HepG2 (cell line): ENCODE measurements around the gene CDC123. TPM values are rescaled to one million over a fixed set of nuclear protein-coding genes. Genes with fewer than 3 reads are reported as not detected.

Experiments
- CENPT ChIP-seq: sonication (generic); formaldehyde crosslinking; IDR thresholded peaks from 2 replicates; pipeline ENCODE4 v1.8.0; 2022; ENCODE audit warnings: low read depth, mild to moderate bottlenecking, moderate library complexity, missing genetic modification reagents
- CREB1 ChIP-seq, 2 experiments: fragments of 450-650 bp in 1 of 2; IDR thresholded peaks; 2 replicates each; pipeline ENCODE4 v1.6.1; 2016 to 2017; ENCODE audit warnings: control low read depth in 1 of 2, mild to moderate bottlenecking in 1 of 2, missing compliant biosample characterization in 1 of 2, missing genetic modification characterization in 1 of 2
- FOXK1 ChIP-seq: sonication (generic); formaldehyde crosslinking; IDR thresholded peaks from 2 replicates; pipeline ENCODE4 v1.4.0; 2020; ENCODE audit warnings: low read depth, missing genetic modification reagents, borderline replicate concordance
- SAP130 ChIP-seq: IDR thresholded peaks from 2 replicates; pipeline ENCODE4 v1.6.1; 2016; ENCODE audit warnings: low read depth
- SPEN ChIP-seq: sonication (generic); formaldehyde crosslinking; IDR thresholded peaks from 2 replicates; pipeline ENCODE4 v1.5.1; 2020; ENCODE audit warnings: low read depth, mild to moderate bottlenecking, missing genetic modification reagents
- THAP11 ChIP-seq: IDR thresholded peaks from 2 replicates; pipeline ENCODE4 v1.6.1; 2016; ENCODE audit warnings: missing biosample characterization, missing genetic modification reagents
- ZBTB14 ChIP-seq: sonication (generic); formaldehyde crosslinking; IDR thresholded peaks from 2 replicates; pipeline ENCODE4 v1.4.0; 2020; ENCODE audit warnings: missing genetic modification reagents
- ZBTB40 ChIP-seq, 2 experiments: fragments of 450-650 bp in 1 of 2; sonication (generic) in 1 of 2; formaldehyde crosslinking in 1 of 2; IDR thresholded peaks; 2 replicates each; pipeline versions ENCODE4 v1.6.1 to v1.8.0; 2016 to 2022; ENCODE audit warnings: antibody characterized with exemption in 1 of 2, mild to moderate bottlenecking in 1 of 2, missing genetic modification reagents in 1 of 2
- ZHX1 ChIP-seq: sonication (generic); formaldehyde crosslinking; IDR thresholded peaks from 2 replicates; pipeline ENCODE4 v1.8.1; 2022; ENCODE audit warnings: low read depth, mild to moderate bottlenecking, missing genetic modification reagents
- ZSCAN30 ChIP-seq: sonication (generic); formaldehyde crosslinking; IDR thresholded peaks from 2 replicates; pipeline ENCODE4 v1.5.0; 2020; ENCODE audit warnings: mild to moderate bottlenecking, missing genetic modification reagents
- polyA plus RNA-seq, 8 experiments: library from polyadenylated mRNA; depleted of rRNA in 3 of 8; stranded (reverse) in 7 of 8; unstranded in 1 of 8; fragments of >200 nt; fragmentation: Illumina TruSeq in 4 of 8; extraction: Trizol in 4 of 8; gene quantifications; 2 replicates each; pipeline versions ENCODE4 v1.2.1 to v1.2.3, GENCODE V29; 2011 to 2016; ENCODE audit warnings: low read depth in 4 of 8, missing spikeins in 1 of 8, mixed read lengths in 1 of 8; ENCODE audit not compliant: insufficient read depth in 1 of 8
- total RNA-seq, 5 experiments: library from RNA; depleted of rRNA; stranded (reverse); fragments of >200 nt; fragmentation: Illumina TruSeq; extraction: Trizol; gene quantifications; 2 replicates each; pipeline ENCODE4 v1.2.3, GENCODE V29; 2016; ENCODE audit warnings: low read depth in 1 of 5
- TF ChIP-seq, protein P1 (sequence below): sonication (generic); formaldehyde crosslinking; IDR thresholded peaks from 2 replicates; pipeline ENCODE4 v1.4.0; 2020; ENCODE audit warnings: mild to moderate bottlenecking, missing genetic modification reagents
- TF ChIP-seq, protein P2 (sequence below): IDR thresholded peaks from 2 replicates; pipeline ENCODE4 v1.6.1; 2016; ENCODE audit warnings: missing genetic modification reagents, missing compliant biosample characterization

CDC123 gene
- total and polyA plus RNA-seq, 2 of the 13 experiments (the other 11 are each of a cell fraction or from before 2014, with no cell fraction given): 63.3 to 153 TPM

- peak; percentile 94 for TF ChIP-seq ZBTB40 (IDR thresholded peaks at IDR 0.05)
- TF ChIP-seq ZBTB40 (CRISPR knock-in tag; IDR thresholded peaks at IDR 0.05): peak; percentile 32
- no peak for TF ChIP-seq CREB1 (IDR thresholded peaks at IDR 0.05)
- TF ChIP-seq CREB1 (CRISPR knock-in tag; IDR thresholded peaks at IDR 0.05): peak; percentile 75
- peak; percentile 62; the same call in 1 of the 2 replicates for TF ChIP-seq ZHX1 (CRISPR knock-in tag)
- TF ChIP-seq CENPT (CRISPR knock-in tag): no peak
- TF ChIP-seq ZBTB14 (CRISPR knock-in tag): peak; percentile 58; the same call in 1 of the 2 replicates
- TF ChIP-seq SAP130 (CRISPR knock-in tag): peak; percentile 88
- peak; percentile 88 for TF ChIP-seq SPEN (CRISPR knock-in tag)
- TF ChIP-seq, protein P1, sequence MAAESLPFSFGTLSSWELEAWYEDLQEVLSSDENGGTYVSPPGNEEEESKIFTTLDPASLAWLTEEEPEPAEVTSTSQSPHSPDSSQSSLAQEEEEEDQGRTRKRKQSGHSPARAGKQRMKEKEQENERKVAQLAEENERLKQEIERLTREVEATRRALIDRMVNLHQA (CRISPR knock-in tag): no peak
- TF ChIP-seq ZSCAN30 (CRISPR knock-in tag): peak; percentile 74; the same call in 1 of the 2 replicates
- TF ChIP-seq FOXK1 (CRISPR knock-in tag): peak; percentile 94
- peak; percentile 91 for TF ChIP-seq THAP11
- TF ChIP-seq, protein P2, sequence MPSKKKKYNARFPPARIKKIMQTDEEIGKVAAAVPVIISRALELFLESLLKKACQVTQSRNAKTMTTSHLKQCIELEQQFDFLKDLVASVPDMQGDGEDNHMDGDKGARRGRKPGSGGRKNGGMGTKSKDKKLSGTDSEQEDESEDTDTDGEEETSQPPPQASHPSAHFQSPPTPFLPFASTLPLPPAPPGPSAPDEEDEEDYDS (CRISPR knock-in tag): no peak; the same call in 1 of the 2 replicates
These were observed at the start of gene CDC123, which contains the start of gene NUDT5 (continued) for GRCh38 chr10:12195603-12196506.
